ENCODE results near the gene LIN7A. TPM values are rescaled to one million over a fixed set of nuclear protein-coding genes. Genes with fewer than 3 reads are reported as not detected.
"Not testable (repeated sequence)": the region's sequence is repeated elsewhere in the genome, so short reads cannot be mapped to it uniquely, and the experiment has no call there.

Gene LIN7A
- total RNA-seq, 1 donor = 6.6 TPM

- no peak for DNase-seq (ENCODE audit: low read depth)
- no peak for TF ChIP-seq CTCF (IDR thresholded peaks at IDR 0.05; ENCODE audit: insufficient read depth, low read length)
- H3K4me3 ChIP-seq (ENCODE audit: low read depth, low read length) = no peak overlapping the region
Measured at GRCh38 chr12:80881106-80881505, 56.6 kb downstream of the LIN7A start.

- DNase-seq (ENCODE audit: low read depth); H3K4me3 ChIP-seq (ENCODE audit: low read depth, low read length): not testable (repeated sequence)
Measured at GRCh38 chr12:80878452-80878851, 59.3 kb downstream of the LIN7A start.

- TF ChIP-seq CTCF (IDR thresholded peaks at IDR 0.05; ENCODE audit: insufficient read depth, low read length) = no peak
- DNase-seq (ENCODE audit: low read depth) = peak; percentile 21
- no peak overlapping the region for H3K4me3 ChIP-seq (ENCODE audit: low read depth, low read length)
Measured at GRCh38 chr12:80877721-80878265, 59.9 kb downstream of the LIN7A start.

- TF ChIP-seq CTCF (IDR thresholded peaks at IDR 0.05; ENCODE audit: insufficient read depth, low read length) = no peak
Measured at GRCh38 chr12:80872053-80872452, 65.7 kb downstream of the LIN7A start.

GRCh38 chr12:80869264-80869663 lies 68.5 kb downstream of the LIN7A start:
- no peak overlapping the region for H3K4me3 ChIP-seq (ENCODE audit: low read depth, low read length)
- DNase-seq (ENCODE audit: low read depth) = no peak
- no peak for TF ChIP-seq CTCF (IDR thresholded peaks at IDR 0.05; ENCODE audit: insufficient read depth, low read length)

More at GRCh38 chr12:80872053-80872452, 65.7 kb downstream of the LIN7A start:
- H3K4me3 ChIP-seq (ENCODE audit: low read depth, low read length) = no peak overlapping the region
- DNase-seq (ENCODE audit: low read depth) = no peak

GRCh38 chr12:80868576-80868975 lies 69.2 kb downstream of the LIN7A start:
- no peak for TF ChIP-seq CTCF (IDR thresholded peaks at IDR 0.05; ENCODE audit: insufficient read depth, low read length)
- DNase-seq (ENCODE audit: low read depth) = no peak
- H3K4me3 ChIP-seq (ENCODE audit: low read depth, low read length) = no peak overlapping the region

- H3K4me3 ChIP-seq (ENCODE audit: low read depth, low read length) = no peak overlapping the region
- no peak for TF ChIP-seq CTCF (IDR thresholded peaks at IDR 0.05; ENCODE audit: insufficient read depth, low read length)
- DNase-seq (ENCODE audit: low read depth) = no peak
Measured at GRCh38 chr12:80867941-80868340, 69.8 kb downstream of the LIN7A start.

Data from fibroblast of the aortic adventitia (primary cell).